OCI-M1 (cell line): ENCODE data around the gene ITPK1.
A peak's percentile ranks its signal among the peaks of the same experiment; 100 is the strongest.
"Not testable (repeated sequence)": the region's sequence is repeated elsewhere in the genome, so short reads cannot be mapped to it uniquely, and the experiment has no call there.

ENCODE experiments used
- DNase-seq: peaks from one replicate; lab custom pipeline; 2025; lab: John Stamatoyannopoulos, UW

Gene ITPK1

DNA sequence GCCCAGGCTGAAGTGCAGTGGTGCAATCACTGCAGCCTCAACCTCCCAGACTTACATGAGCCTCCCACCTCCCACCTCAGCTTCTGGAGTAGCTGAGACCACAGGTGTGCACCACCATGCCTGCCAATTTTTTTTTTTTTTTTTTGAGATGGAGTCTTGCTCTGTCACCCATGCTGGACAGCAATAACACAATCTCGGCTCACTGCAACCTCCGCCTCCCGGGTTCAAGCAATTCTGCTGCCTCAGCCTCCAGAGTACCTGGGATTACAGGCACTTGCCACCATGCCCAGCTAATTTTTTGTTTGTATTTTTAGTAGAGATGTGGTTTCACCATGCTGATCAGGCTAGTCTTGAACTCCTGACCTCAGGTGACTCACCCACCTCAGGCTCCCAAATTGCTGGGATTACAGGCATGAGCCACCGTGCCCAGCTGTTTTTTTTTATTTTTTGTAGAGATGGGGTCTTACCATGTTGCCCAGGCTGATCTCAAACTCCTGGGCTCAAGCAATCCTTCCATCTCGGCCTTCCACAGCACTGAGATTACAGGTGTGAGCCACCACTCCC, 15.6 kb upstream of the ITPK1 start:
- DNase-seq: not testable (repeated sequence)

DNA sequence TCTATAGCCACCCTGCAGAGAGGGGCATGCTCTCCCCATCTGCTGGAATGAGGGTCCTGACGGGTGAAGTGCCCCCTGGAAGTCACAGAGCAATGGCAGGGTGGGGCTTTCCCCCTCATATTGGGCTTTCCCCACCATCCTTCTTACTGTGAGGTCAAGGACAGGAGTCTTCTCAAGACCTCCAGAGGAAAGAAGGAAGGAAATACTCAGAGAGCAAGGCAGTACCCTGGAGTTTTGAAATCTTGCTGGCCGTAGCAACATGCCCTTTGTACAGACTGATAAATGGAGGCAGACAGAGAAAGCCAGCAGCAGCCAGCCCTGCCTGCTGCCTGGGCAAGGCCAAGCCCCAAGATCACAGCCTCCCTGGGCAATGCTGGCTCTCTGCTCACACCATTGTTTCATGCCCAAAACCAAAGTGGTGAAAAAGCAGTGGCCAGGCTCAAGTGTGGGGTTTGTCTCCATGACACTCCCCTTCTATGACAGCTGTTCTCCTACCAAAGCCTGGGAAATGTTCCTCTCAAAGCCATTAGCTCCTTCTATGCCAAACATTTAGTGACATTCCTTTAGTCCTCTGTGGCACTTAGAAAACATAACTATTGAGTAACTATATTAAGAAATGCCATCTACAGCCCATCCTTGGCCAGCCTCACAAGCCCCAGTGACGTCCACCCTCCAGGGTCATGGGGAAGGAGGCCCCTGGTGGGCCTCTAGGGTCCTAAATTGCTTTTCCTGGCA, 13.2 kb upstream of the ITPK1 start:
- DNase-seq: no peak

DNA sequence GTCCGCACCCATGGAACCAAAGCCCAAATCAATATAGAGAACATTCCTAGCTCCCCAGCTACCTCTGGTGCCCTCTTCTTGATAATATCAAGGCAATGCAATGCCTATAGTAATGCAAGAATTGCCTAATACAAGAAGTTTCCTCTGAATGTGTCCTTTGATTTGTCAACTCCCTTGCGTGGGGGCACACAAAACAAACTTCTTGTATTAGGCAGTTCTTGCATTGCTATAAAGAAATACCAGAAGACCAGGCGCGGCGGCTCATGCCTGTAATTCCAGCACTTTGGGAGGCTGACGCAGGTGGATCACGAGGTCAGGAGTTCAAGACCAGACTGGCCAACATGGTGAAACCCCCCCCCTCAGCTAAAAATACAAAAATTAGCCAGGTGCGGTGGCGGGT, 10.4 kb upstream of the ITPK1 start:
- DNase-seq: no peak

DNA sequence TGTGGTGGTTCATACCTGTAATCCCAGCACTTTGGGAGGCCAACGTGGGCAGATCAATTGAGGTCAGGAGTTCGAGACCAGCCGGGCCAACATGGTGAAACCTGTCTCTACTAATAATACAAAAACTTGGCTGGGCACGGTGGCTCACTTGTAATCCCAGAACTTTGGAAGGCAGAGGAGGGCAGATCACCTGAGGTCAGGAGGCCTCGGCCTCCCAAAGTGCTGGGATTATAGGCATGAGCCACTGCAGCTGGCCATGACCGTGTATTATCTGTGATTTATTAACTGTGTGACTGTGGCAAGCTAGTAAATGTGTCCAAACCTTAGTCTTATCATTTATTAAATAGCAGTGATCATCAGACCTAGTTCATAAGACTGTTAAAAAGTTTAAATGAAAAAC, 7.1 kb upstream of the ITPK1 start:
- DNase-seq: no peak

DNA sequence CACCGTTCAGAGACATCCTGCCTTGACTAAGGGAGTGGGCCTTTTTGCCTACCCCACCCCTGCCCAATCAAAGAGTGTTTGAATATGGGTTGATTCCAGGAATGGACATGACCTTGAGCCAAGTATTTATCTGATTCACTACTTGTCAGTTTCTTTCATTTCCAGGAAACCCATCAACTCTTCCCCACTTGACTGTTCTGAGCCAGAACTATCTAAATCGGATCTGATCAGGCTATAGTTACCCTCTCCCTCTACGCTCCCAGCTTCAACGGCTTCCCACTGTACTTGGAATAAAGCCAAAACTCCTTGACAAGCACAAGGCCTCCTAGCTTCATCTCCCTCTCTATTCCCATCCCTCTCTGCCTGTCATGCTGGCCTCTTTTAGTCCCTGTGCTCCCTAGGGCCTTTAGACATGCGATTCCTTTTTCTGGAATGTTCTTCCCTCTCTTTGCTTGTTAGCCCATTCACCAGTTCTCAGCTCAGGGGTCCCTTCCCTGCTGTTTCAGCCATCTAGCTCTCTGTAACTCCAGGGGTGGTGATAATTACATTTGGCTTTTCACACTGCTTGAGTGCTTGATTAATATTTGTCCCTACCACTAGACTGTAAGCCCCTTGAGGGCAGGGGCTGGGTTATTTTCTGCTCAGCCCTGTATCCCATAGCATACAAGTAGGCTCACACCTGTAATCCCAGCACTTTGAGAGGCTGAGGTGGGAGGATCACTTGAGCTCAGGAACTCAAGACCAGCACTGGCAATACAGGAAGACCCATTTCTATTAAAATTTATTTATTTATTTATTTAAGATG, 5.5 kb upstream of the ITPK1 start:
- DNase-seq: peak; percentile 65

DNA sequence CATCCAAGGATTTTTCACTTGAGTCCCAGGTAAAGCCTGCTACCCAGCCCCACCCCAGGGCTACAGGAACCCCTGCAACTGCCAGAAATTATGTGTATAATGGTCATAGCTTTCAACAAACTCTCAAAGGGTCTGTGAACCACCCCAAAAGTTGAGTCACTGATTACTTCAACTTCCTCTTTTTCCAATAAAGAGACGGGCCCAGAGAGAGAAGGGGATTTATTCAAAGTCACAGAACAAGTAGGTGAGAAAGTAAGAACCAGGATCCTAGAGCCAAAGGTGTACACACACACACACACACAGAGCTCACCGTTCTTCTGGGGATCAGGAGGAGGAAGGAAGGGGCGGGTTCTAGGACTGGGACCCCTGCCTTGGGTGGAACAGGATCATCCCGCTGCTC, 4.8 kb upstream of the ITPK1 start:
- peak; percentile 74 for DNase-seq

DNA sequence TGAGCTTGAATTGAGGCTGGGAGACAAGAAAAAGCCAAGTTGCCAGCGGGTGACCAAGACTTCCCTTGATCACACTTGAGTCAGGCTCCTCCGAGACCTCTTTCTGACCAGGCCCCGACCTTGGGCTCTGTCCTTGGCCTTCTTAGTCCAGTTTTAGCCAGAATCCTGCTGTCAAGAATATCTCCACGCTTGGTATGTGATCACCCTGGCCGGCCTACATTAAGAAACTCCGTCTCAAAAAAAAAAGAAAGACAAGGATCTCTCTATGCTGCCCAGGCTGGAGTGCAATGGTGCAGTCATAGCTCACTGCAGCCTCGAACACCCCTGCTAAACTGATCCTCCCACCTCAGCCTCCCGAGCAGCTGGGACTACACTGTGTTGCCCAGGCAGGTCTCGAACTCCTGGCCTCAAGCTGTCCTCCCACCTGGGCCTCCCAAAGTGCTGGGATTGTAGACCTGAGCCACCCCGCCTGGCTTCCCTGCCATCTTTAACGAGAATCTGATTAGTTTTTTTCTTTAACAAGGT, 1.0 kb upstream of the ITPK1 start:
- peak; percentile 5 for DNase-seq

DNA sequence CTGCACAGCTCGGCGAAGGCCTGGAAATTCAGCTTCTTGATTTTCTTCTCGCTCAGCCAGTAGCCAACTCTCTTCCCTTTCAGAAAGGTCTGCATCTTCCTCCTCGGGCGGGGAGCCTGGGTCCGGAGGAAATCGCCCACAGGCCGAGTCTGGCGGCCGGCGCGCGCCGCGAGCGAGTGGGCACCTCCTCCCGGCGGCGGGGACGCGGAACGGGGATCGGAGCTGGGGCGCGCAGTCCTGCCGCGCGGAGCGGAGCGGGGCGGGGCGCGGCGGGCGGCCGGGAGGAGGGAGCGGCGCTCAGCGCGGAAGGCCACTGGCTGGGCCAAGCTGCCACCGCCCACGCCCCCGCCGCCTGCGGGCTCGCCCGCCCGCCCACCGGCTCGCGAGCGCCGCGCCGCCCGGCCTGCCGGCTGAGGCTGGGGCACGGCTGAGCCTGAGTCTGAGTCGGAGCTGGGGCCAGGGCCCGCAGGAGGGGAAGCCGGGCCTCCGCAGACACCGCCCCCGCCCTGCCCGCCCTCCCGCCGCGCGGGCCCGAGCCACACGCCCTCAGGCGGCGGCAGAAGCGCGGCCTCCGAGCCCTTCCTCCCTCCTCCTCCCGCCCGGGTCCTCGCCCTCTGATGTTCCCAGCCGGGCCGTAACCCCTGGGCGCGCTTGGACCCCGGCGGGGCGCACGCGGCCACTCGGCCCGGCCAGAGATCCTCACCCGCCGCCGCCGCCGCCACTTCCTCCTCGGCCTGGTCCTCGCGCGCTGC, 480 bp downstream of the ITPK1 start:
- DNase-seq: peak; percentile 81

DNA sequence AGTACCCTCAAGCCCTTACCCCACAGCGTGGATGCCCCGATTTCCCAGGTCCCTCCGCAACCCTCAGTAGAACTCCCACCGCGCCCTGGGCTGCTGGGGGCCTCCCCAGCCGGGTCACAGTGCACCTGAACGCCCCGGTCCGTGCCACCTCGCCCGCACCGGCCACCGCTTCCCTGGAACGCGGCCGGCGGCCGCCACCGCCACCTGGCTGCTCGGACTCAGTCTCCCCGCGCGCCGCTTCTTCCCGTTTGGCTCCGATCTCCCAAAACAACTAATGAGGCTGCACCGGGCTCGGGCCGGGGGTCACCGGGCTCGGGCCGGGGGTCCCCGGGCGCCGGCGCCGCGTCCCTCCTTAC, 1.0 kb downstream of the ITPK1 start:
- DNase-seq: no peak

DNA sequence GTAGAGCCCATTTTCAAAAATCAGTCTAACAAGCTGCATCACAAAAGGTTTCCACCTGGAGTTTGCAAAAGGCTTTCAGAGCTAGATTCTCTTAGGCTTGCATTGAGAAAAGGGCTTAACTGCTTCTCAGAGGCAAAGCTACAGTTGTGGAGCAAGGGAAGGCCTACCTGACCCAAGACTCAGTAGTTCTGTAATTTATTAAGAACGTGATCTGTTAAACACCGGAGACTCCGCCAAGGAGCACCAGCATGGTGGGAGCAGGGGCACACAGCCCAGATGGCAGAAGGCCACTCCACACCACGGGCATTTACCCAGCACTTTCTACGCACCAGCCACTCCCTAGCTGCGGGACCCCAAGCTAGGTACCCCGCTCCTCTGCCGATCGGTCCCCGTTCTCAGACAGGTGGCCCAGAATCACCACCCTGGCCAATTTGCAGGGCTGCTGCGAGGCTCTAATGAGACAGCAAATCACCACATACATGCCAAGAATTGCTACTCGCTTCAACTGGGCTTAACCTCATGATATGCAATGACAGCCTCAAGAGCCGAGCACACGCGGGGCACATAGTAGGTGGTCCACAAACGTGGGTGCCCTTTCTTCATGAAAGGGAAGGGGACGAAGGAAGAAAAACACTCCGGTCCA, 1.5 kb downstream of the ITPK1 start:
- DNase-seq: peak; percentile 6

DNA sequence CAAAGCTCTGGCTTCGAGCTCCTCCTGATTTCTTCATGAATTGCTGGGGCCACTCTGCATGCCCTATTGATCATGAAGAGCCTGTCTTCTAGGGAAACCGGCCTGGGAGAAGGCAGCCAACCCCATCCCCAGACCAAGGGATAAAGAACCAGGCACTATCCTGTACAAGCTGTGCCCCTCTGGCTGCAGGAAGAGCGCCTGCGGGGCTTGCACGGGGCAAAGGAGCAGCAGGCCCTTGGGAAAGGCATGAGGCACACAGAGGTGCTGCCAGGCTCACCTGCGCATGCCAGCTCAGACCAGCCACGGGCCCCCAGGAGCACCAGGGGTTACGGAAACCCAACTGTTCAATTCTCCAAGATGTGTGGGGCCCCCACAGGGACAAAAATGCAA, 2.1 kb downstream of the ITPK1 start:
- no peak for DNase-seq

DNA sequence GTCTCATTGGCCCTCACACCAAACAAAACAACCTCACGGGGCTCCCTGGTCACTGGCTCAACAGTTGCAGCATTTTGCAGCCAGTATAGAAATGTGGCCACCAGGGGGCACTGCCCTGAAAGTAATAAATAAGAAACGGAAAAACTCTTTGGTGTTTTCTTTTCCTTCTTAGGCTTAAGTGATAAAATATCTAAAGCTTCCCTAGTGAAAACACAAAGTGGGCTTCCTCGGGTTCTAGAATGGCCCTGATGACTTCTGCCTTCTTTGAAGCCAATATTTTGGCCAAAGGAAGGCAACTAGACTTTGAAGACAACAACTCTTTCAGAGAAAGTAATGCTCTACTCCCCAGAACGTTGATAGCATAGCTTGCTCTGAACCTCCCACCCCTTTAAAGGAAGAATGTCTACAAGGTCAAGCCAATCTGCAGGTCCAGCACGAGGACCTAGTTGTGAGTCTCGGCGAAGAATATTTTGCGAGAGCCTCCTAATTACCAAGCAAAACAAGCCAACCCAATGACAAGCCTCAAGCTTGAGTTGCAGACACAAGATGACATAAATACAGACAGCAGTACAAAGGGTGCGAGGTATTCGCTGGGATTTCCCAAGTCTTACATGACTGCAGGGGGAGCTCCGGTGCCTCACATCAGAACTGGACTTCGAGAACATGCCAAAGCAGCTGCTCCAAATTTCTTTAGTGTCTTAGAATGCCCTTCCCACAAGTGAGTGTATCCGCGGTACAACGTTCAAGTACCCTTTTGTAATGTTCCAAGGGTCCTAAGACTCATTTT, 2.6 kb downstream of the ITPK1 start:
- peak; percentile 88 for DNase-seq

DNA sequence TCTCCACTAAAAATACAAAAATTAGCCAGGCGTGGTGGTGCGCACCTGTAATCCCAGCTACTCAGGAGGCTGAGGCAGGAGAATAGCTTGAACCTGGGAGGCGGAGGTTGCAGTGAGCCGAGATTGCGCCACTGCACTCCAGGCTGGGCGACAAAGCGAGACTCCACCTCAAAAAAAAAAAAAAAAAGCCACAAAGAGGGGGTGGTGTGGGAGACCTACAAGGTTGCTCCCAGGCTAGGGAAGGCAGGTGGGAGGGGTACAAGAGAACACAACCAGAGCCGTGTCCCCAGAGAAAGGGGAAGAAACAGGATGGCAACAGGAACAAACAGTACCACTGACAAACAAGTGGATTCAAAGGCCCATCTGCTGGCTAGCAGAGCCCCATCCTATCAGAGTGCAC, 4.2 kb downstream of the ITPK1 start:
- not testable (repeated sequence) for DNase-seq

DNA sequence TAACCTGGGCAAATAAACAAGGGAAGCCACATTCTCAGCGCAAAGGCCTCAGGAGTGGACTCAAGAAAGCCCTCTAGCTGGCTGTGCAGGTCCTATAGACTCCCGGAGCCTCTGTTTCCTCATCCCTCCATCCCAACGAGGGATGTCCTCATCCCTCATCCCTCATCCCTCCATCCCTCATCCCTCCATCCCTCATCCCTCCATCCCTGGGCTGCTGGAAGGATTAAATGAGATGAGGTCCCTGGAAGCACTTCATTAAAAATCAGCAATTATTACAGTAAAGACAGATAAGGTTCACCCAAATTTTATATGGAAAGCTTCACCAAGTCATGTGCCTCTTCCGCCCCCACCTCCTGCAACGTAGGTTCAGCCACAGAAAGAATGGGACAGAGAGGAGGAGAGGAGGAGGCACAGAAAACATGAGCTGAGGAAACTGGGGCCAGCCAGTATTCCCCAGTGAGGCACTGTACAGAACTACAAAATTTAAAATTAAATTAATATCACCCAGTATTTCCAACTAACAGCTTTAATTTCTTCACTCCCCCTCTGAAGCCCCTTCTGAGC, 4.8 kb downstream of the ITPK1 start:
- no peak for DNase-seq

DNA sequence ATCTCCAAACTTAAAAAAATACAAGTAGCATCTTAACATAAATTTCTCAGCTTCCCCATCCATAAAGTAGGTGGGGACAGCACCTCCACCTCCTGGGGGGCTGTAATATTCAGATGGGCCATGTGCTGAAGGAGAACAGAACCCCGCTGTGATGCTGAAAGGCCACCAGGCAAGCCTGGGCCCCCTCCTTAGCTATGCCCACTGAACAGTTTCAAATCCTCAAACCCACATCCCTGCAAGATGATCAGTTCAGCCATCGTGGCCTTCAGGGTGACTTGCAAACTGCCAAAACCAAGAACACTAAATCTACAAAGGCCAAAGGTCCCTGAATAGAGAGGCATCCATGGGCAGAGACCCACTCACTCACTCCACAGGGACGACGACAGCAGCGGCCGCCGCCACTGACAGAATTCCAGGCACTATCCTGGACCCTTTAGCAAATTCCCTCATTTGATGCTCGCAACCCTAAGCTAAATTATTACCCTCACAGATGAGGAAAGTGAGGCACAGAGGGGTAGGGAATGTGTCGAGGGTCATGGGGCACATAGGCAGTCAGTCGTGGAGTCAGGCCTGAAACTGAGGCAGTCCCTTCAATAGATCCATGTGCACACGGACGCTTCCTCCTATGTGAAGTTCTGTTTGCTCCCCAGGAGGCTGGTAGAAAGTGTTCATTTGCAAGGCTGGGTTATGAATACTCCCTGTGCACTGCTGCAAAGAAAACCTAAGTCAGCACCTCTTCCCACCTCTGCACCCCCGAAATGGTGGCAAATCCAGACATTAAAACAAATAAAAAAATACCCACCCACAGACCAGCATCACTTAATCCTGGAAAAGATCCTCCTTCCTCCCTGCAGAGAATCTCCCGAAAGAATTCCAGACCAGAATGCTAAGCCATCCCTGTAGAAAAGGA, 5.9 kb downstream of the ITPK1 start:
- no peak for DNase-seq

DNA sequence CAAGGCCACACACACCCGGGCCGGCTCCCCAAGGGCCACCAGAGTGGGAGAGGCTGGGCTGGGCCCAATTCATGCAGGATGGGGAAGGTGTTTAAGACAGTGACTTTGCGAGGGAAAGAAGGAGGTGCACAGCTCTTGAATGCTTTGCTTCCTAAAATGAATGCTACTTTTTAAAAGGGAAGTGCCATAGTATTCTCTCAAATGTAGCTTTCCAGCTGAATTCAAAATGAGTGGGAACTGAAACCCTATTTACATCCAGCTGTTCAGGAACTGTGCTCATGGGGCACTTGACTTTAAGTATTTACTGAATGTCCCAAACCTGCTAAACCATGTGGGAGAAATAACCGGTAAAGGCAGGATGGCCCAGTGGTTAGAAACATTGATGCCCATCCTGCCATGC, 7.6 kb downstream of the ITPK1 start:
- DNase-seq: no peak

DNA sequence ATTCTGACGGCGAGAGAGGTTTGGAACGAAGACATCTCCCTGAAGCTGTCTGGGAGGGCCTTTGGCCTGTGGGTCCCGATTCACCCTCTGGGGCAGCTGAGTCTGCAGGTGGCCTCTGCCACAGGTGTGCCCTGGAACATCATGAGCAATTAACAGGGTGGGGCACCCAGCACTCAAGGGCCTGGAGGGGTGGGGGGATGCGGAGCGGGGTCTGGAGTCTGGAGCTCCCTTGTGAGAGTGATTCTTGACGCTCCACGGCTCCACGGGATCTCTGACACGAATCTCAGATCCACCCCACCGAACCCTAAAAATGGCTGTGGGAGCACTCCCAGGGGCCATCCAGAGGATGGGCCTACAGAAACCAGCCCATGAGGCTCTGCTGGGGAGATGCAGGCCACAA, 8.3 kb downstream of the ITPK1 start:
- DNase-seq: no peak

DNA sequence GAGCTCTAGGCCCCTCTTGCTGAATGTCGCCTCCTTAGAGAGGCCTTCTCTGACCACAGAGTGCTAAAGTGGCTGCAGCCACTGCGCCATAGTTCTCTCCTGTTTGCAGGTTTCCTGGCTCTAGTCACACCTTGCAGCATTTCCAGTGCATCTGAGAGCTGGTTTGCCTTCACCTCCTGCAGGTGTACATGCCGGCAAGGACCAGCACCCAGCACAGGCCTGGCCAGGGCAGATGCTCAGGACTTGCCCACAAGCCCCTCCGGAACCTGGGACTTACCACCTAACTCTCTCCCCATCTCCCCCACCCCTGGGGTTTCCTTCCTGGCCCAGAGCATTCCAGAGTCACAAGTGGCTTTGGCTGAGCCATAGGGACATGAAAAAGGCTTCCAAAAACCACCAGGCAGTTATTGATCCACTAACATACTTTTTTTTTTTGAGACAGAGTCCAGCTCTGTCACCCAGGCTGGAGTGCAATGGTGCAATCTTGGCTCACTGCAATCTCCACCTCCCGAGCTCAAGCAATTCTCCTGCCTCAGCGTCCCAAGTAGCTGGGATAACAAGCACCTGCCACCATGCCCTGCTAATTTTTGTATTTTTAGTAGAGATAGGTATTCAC, 9.1 kb downstream of the ITPK1 start:
- no peak for DNase-seq

DNA sequence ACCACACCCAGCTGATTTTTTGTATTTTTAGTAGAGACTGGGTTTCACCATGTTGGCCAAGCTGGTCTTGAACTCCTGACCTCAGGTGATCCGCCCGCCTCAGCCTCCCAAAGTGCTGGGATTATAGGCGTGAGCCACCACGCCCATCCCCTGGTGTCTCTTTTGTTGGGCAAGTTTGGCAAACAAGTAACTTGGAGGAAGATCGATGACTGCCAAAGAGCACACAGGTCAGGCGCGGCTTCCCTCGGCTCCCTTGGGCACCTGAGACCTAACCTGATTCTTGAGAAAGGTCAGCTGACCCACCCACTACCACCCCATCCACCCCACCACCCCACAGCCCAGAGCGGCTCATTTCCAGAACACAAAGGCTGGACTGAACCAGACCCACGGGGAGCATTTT, 9.9 kb downstream of the ITPK1 start:
- not testable (repeated sequence) for DNase-seq
